ENCODE results near the gene NRDE2.

DNA sequence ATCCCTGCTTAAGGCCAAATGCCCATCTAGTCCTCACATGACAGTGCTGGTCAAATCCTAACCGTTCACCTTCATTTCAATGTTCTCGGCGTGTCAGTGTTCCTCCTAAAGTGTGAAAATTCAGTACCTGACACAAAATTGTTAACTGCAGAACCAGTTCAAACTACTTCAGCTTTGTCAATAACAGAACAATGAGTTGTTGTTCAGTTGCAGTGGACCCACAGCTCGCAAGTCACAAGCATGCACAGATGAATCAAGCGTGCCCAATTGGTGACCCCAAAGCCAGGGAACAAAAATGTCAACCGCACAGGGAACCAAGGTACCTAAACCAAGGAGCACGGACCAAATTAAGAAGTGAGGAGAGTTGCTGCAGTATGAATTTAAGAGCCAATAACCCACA lies 23.2 kb downstream of the NRDE2 start:
- TF ChIP-seq POLR2A (IDR thresholded peaks at IDR 0.05; ENCODE audit: low read length) (no peak), GATA1 (IDR thresholded peaks at IDR 0.05; ENCODE audit: low read depth, low read length) (no peak)
